SK-N-DZ (cell line): ENCODE results near the gene ZBTB7B.

Source experiments
- DNase-seq: peaks from one replicate; pipeline ENCODE4 v3.0.0-alpha.2; 2015; ENCODE audit warnings: low spot score

Gene ZBTB7B

DNA sequence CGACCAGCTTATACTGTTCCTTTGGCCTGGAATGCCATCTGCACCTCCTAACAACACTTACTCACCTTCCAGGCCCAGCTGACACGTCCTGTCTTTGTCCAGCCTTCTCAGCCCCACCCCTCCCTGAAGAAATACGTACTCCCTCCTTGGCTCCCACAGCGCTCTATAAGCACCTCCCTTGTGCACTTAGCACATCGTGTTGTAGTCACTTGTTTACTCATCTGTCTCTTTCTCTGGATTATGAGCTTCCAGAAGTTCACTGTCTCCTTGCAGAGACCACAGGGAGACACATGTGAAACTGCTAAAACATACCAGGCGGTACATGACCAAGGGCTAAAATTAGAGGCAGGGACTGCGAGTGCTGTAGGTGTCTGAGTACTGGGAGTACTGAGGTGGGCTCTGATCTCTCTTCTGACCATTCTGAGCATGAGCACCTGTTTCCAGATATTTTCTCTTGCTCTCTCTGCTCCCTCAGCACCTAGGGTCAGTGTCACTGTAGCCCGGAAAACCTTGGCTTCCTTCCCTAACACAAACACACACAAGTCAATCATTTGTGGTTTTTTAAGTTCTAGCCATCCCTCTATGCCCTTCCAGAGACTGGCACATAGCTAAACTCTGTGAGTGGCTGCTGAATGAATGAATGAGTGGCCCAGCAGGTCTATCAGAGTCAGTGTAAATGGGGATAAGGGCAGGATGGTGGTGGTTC lies 36.2 kb downstream of the ZBTB7B start:
- no peak for DNase-seq

GRCh38 chr1:155039308-155039669 lies 36.7 kb downstream of the ZBTB7B start:
- DNase-seq = no peak

GRCh38 chr1:155040358-155041093 lies 37.9 kb downstream of the ZBTB7B start:
- DNase-seq = peak; percentile 51

- DNase-seq = no peak
Measured at GRCh38 chr1:155042789-155043188, 40.2 kb downstream of the ZBTB7B start.

GRCh38 chr1:155043301-155043702 lies 40.7 kb downstream of the ZBTB7B start:
- DNase-seq = no peak

DNA sequence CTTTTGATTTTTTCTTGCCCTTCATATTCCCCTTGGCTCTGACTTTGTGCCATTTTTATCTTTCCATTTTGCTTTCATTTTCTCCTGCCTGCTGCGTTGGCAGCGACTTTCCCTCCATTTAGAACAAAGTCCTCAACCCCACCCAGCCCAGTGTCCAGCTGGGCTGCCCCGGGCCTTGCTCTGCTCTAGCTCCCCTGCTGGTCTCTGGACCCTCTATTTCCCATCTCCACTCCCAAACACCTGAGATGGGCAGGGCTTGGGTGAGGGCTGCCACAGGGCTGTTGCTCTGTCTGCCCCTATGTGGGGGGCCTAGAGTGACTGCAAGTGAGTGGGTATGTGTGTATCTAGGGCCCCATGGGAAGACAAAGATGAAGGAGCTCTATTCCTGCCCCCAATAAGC lies 41.2 kb downstream of the ZBTB7B start:
- no peak for DNase-seq

DNA sequence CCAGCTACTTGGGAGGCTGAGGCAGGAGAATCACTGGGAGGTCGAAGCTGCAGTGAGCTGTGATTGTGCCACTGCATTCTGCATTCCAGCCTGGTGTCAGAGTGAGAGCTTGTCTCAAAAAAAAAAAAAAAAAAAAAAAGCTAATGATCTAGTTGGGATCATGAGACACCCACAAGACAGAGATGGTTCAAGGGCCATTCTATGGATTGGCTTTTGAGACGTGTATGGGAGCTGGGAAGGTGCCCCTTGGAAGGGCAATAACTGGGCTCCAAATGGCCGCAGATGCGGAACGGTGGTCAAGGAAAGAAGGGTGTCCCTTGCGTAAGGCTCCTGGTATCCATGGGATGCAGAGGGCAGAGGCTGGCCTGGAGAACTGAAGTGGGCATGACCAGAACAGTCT lies 41.8 kb downstream of the ZBTB7B start:
- DNase-seq = no peak

DNA sequence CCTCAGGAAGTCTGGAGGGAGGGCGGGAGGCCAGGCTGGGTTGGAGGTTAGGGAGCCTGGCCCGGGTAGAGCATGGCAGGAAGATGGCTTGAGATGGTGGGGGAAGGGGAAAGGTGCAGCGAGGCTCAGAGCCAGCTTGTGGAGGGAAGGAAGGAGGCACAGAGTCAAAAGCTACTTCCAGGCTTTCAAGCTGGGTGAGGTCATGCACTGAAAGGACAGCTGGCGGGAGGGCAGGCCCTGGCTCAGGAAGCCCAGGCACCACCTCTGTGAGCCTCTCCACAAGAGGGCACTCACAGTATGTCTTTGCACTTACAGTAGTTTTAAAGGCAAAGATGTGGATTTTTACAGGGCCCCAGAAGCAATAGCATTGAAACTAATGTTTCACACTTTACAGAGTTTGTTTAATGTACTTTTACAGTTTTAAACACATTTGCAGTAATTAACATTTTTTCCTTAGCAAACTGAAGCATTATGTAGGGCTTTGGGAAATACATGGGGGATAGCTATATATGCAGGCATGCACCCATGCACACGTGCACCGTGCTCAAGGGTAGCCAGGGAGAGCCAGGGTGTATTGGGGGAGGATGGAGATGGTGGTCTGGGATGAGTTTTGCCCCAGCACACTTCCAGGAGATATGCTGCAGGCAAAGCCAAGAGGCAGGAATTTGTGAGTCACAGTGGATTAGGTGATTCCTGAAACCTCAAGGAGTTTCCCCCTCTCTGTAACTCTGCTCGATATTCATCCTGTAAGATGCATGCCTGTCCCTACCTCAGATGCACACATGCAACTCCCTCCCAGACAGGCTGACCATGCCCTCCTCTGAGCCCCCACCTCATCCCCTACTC lies 42.4 kb downstream of the ZBTB7B start:
- DNase-seq = peak; percentile 86

- no peak for DNase-seq
Measured at GRCh38 chr1:155048449-155049334, 46.1 kb downstream of the ZBTB7B start.

DNA sequence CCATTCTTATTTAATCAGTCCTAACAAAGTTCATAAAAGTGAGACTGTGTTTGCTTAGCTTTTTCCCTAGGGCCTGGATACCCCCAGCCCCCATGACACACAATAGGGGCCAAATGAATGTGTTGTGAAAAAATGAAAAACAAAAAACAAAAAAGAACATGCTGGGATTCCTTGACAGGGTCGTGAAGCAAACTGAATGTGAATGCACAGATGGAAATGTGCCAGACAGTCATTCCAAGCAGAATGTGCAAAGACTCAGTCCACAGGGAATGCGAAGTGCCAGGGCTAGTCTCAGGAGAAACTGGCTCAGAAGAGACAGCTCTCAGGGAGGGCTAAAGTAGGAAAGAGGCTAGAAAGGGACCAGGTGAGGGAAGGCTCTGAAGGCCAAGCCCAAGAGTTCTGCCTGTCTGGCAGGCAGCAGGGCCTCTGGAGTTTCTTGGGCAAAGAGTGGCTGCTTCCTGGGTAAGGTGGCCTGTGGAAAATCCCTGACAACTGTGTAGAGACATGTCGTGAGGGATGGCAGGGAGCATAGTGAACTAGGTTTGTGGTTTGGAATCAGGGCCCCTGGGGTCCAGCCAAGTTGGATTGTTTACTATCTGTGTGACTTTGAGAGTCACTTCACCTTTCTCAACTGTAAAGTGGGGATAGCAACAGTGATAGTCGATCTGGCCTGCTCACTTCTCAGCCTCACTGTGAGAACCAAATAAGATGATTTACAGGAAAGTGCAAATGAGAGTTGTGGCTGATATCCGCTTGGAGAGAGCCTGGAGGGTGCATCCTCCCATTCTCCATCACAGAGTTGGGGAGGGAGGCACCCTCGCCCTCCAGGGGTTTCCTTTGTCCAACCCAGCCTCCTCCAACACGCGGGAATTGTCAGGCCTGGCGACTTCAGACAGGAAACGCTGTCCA lies 47.3 kb downstream of the ZBTB7B start:
- DNase-seq = no peak

DNA sequence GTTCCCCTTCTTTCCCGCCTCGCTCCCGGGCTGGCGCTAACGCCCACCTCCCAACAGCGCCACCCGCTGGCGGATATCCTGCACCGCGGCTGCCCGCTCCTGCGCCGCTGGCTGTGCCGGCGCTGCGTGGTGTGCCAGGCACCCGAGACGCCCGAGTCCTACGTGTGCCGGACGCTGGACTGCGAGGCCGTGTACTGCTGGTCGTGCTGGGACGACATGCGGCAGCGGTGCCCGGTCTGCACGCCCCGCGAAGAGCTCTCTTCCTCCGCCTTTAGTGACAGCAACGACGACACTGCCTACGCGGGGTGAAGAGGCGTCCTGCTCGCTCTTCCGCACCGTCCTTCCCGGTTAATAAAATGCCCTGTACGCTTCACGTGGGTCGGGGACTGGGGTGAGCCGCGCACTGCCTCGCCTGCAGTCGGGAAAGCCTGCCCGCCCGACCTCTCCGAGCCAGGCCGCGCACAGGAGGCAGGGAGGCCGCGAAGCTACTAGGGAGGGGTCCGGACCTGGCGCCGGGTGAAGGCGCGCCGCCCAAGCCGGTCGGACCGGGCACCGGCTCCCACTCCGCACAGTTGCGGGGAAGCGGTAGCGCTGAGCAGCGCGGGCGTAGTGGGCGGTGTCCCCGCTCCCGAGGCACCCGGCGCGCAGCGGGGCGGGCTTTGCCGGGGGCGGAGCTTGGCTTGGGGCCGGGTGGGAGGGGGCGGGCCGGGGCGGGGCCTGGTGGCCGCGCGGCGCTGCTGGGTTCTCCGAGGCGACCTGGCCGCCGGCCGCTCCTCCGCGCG lies 48.1 kb downstream of the ZBTB7B start, which contains the start of gene ADAM15:
Gene ADAM15 (plus strand): TSS at position 757 of the 782 bp plus-strand sequence. CDS start 71 bp downstream, outside the sequence.
- DNase-seq = peak; percentile 95

GRCh38 chr1:155051342-155051776 lies 48.8 kb downstream of the ZBTB7B start:
- no peak for DNase-seq

- no peak for DNase-seq
Measured at GRCh38 chr1:155051777-155052398, 49.3 kb downstream of the ZBTB7B start.

- no peak for DNase-seq
Measured at GRCh38 chr1:155052439-155053395, 50.1 kb downstream of the ZBTB7B start.

DNA sequence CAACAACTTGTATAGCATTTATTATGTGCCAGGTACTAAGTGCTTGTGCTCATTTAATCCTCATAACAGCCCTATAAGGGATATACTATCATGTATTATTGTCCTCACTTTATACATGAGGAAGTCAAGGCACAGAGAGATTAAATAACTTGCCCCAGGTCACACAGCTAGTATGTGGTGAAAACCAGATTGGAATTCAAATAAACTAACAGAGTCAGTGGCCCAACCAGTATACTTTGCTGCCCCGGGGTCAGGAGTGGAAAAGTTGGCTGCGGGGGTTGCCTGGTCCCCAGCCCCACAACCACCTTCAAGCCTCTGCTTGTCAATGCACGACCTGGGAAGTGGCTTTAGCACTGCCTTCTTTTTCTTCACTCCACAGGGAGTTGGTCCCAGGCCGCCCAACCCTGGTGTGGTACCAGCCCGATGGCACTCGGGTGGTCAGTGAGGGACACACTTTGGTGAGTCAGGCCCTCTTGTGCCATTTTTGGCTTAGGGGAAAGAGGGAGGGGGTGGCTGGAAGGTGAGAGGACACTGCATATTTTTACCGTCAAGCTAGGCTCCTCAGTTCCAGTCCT lies 51.0 kb downstream of the ZBTB7B start:
- DNase-seq = no peak

- DNase-seq = no peak
Measured at GRCh38 chr1:155057104-155057503, 54.5 kb downstream of the ZBTB7B start.

- no peak for DNase-seq
Measured at GRCh38 chr1:155057788-155058211, 55.2 kb downstream of the ZBTB7B start.
